Activated gamma-delta T cell treated with anti-CD3 and anti-CD28 coated beads, Interleukin-2, amount 50 U/mL, for 16 hours (primary cell): ENCODE data around the gene KCND2.
"Not testable (repeated sequence)": the region's sequence is repeated elsewhere in the genome, so short reads cannot be mapped to it uniquely, and the experiment has no call there.

Experiments used
- DNase-seq: peaks from one replicate; pipeline ENCODE4 v3.0.0-alpha.2; 2020; ENCODE audit warnings: low read depth

Gene KCND2

GRCh38 chr7:120587243-120587642 lies 314.3 kb downstream of the KCND2 start:
- no peak for DNase-seq

GRCh38 chr7:120588416-120588815 lies 315.4 kb downstream of the KCND2 start:
- no peak for DNase-seq

- no peak for DNase-seq
Observed at GRCh38 chr7:120588862-120589261, 315.9 kb downstream of the KCND2 start.

- DNase-seq, result no peak
Observed at GRCh38 chr7:120600607-120601006, 327.6 kb downstream of the KCND2 start.

GRCh38 chr7:120603366-120603765 lies 330.4 kb downstream of the KCND2 start:
- DNase-seq, result no peak

GRCh38 chr7:120609136-120609753 lies 336.3 kb downstream of the KCND2 start:
- no peak for DNase-seq

- no peak for DNase-seq
Observed at GRCh38 chr7:120611975-120612374, 339.0 kb downstream of the KCND2 start.

- DNase-seq, result no peak
Observed at GRCh38 chr7:120615703-120616102, 342.7 kb downstream of the KCND2 start.

- no peak for DNase-seq
Observed at GRCh38 chr7:120617275-120617674, 344.3 kb downstream of the KCND2 start.

GRCh38 chr7:120628251-120628650 lies 355.3 kb downstream of the KCND2 start:
- DNase-seq, result no peak

GRCh38 chr7:120639884-120640283 lies 366.9 kb downstream of the KCND2 start:
- no peak for DNase-seq

GRCh38 chr7:120645966-120646365 lies 373.0 kb downstream of the KCND2 start:
- DNase-seq, result no peak

GRCh38 chr7:120654241-120654640 lies 381.3 kb downstream of the KCND2 start:
- DNase-seq, result no peak

GRCh38 chr7:120658516-120658915 lies 385.5 kb downstream of the KCND2 start:
- no peak for DNase-seq

- DNase-seq, result no peak
Observed at GRCh38 chr7:120662291-120662690, 389.3 kb downstream of the KCND2 start.

GRCh38 chr7:120665068-120665467 lies 392.1 kb downstream of the KCND2 start:
- DNase-seq, result no peak

- DNase-seq, result no peak
Observed at GRCh38 chr7:120675076-120675475, 402.1 kb downstream of the KCND2 start.

GRCh38 chr7:120677535-120677934 lies 404.6 kb downstream of the KCND2 start:
- no peak for DNase-seq

GRCh38 chr7:120680985-120681384 lies 408.0 kb downstream of the KCND2 start:
- DNase-seq, result no peak

- DNase-seq, result no peak
Observed at GRCh38 chr7:120684463-120684862, 411.5 kb downstream of the KCND2 start.

GRCh38 chr7:120691915-120692314 lies 418.9 kb downstream of the KCND2 start:
- DNase-seq, result no peak

GRCh38 chr7:120695848-120696247 lies 422.9 kb downstream of the KCND2 start:
- DNase-seq, result no peak

- DNase-seq, result no peak
Observed at GRCh38 chr7:120700796-120701195, 427.8 kb downstream of the KCND2 start.

GRCh38 chr7:120702408-120702807 lies 429.4 kb downstream of the KCND2 start:
- not testable (repeated sequence) for DNase-seq
